GM10248 (cell line): ENCODE measurements around the gene ZYG11B.
"Not testable (repeated sequence)": the region's sequence is repeated elsewhere in the genome, so short reads cannot be mapped to it uniquely, and the experiment has no call there.

Experiments
- CTCF ChIA-PET: fragments of 300-600 bp; sonication (Branson Sonifier 250); formaldehyde crosslinking; extraction: SDS; loops from one replicate; lab custom pipeline; 2021; ENCODE audit warnings: antibody characterized with exemption; lab: Yijun Ruan, JAX
- POLR2A ChIA-PET: fragments of 350-650 bp; sonication (Branson Sonifier 250); formaldehyde crosslinking; extraction: SDS; loops from one replicate; lab custom pipeline; 2020; ENCODE audit warnings: antibody characterized with exemption; lab: Yijun Ruan, JAX
- DNase-seq: peaks from one replicate; pipeline ENCODE4 v3.0.0; 2012; ENCODE audit errors: extremely low spot score
- TF ChIP-seq, protein P1 (sequence below): IDR thresholded peaks from 2 replicates; pipeline ENCODE4 v1.5.1; 2012; ENCODE audit warnings: mild to moderate bottlenecking, low read depth; ENCODE audit errors: extremely low read depth, missing control alignments, control extremely low read depth

ZYG11B gene

GRCh38 chr1:52706941-52707926, 19.0 kb upstream of the ZYG11B start:
- POLR2A ChIA-PET: no interaction called here
- TF ChIP-seq, protein P1, sequence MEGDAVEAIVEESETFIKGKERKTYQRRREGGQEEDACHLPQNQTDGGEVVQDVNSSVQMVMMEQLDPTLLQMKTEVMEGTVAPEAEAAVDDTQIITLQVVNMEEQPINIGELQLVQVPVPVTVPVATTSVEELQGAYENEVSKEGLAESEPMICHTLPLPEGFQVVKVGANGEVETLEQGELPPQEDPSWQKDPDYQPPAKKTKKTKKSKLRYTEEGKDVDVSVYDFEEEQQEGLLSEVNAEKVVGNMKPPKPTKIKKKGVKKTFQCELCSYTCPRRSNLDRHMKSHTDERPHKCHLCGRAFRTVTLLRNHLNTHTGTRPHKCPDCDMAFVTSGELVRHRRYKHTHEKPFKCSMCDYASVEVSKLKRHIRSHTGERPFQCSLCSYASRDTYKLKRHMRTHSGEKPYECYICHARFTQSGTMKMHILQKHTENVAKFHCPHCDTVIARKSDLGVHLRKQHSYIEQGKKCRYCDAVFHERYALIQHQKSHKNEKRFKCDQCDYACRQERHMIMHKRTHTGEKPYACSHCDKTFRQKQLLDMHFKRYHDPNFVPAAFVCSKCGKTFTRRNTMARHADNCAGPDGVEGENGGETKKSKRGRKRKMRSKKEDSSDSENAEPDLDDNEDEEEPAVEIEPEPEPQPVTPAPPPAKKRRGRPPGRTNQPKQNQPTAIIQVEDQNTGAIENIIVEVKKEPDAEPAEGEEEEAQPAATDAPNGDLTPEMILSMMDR: no peak
- DNase-seq: no peak
- CTCF ChIA-PET: no interaction called here

DNA sequence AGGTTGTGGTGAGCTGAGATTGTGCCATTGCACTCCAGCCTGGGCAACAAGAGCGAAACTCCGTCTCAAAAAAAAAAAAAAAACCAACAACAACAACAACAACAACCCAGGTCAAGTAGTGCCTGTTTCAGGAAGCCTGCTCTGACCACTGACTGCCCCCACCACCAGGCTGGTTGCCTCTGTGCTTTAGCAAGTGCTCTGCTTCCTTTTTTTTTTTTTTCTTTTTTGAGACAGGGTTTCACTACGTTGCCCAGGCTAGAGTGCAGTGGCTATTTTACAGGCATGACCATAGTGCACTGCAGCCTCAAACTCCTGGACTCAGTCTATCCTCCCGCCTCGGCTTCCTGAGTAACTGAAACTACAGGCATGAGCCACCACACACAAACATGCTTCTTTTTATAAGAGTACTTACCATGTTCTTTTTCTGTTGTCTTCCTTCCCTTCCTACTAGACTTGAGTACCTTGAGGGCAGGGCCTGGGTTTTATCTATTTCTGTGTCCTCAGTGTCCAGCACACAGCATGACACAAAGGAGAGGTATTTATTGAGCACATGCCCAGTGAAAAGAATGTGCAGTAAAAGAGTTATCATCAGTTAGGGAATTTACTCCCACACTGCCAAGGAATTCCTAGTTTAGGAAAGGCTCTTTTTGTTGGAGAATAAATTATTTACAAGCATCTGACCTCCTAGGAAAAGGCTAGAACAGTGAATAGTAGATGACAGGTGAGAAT, 18.2 kb upstream of the ZYG11B start:
- POLR2A ChIA-PET: interaction anchor here (0.6 kb wide), 1 partner anchor 32 kb away, joined by 9 read pairs; no protein-coding TSS in a partner anchor
- TF ChIP-seq, protein P1: no peak
- DNase-seq: no peak
- CTCF ChIA-PET: no interaction called here

DNA sequence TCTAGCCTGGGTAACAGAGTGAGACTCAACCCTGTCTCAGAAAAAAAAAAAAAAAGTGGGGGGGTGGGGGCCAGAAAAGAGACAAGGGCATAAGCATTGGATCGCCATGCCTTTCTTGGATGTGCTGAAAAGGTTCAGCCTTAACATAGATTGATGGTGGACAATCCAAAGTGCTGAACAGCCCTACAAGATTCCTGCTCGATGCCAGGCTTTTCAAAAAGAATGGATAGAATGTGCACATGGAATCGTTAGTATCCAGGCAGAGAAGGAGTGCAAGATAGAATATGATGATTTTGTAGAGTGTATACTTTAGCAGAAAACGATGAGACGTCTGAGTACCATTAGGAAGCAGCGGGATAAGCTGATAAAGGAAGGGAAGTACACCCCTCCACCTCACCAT, 17.2 kb upstream of the ZYG11B start:
- CTCF ChIA-PET: no interaction called here
- POLR2A ChIA-PET: interaction anchor here (0.6 kb wide), 1 partner anchor 31 kb away, joined by 9 read pairs; no protein-coding TSS in a partner anchor
- no peak for DNase-seq
- TF ChIP-seq, protein P1: no peak

- TF ChIP-seq, protein P1: no peak
- ChIA-PET CTCF (interaction anchor here (1.7 to 2.0 kb wide), 2 partner anchors 10 to 27 kb away, joined by 6 to 8 read pairs; no protein-coding TSS in a partner anchor), POLR2A (no interaction called here)
- no peak for DNase-seq
These were observed 12.7 kb upstream of the ZYG11B start for GRCh38 chr1:52713590-52713989.

DNA sequence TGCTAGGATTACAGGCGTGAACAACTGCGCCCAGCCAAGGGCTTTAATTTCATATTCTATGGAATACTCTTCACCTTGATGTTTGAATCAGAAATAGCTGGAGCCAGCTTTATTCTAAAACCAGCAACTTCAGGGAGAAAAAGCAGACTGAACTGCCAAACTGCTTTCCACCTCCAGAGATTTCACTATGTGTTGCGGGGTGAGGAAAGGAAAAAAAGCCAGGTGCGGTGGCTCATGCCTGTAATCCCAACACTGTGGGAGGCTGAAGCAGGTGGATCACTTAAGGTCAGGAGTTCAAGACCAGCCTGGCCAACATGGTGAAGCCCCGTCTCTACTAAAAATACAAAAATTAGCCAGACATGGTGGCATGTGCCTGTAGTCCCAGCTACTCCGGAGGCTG, 11.0 kb upstream of the ZYG11B start:
- DNase-seq, POLR2A ChIA-PET: not testable (repeated sequence)
- CTCF ChIA-PET: interaction anchor here (0.8 to 1.8 kb wide), 4 partner anchors 8 to 24 kb away, joined by 3 to 8 read pairs (median 4); partner anchors contain the start of gene ZYG11B

DNA sequence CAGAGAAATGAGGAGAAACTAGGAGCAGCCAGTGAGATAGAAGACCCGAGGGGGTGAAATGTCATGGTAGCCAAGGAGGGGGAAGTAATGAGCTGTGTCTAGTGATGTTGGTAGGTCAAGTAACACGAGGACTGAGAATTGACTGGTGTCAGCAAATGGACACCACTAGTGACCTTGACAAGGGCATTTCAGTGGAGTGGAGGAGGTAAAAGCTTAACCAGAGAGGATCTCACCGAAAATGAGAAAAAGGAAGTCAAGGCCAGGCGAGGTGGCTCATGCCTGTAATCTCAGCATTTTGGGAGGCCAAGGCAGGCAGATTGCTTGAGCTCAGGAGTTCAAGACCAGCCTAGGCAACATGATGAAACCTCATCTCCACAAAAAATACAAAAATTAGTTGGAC, 3.0 kb upstream of the ZYG11B start:
- TF ChIP-seq, protein P1: no peak
- no peak for DNase-seq
- ChIA-PET CTCF (interaction anchor here (1.2 to 2.3 kb wide), 6 partner anchors 8 to 319 kb away, joined by 3 to 8 read pairs (median 4); partner anchors contain the start of genes COA7, ORC1 and PRPF38A), POLR2A (no interaction called here)

GRCh38 chr1:52725903-52726264, 369 bp upstream of the ZYG11B start:
- POLR2A ChIA-PET: interaction anchor here (0.6 kb wide), 2 partner anchors 195 to 1068 kb away, joined by 5 to 7 read pairs; partner anchors contain the start of gene ECHDC2

More at GRCh38 chr1:52725903-52726264, 369 bp upstream of the ZYG11B start:
- CTCF ChIA-PET: interaction anchor here (0.8 to 2.3 kb wide), 6 partner anchors 10 to 117 kb away, joined by 3 to 8 read pairs (median 4); partner anchors contain the start of gene ZYG11A
- TF ChIP-seq, protein P1: no peak
- no peak for DNase-seq
